ENCODE measurements around the gene SLIT3.

Gene SLIT3

GRCh38 chr5:169299191-169299662 lies 1.7 kb downstream of the SLIT3 start:
- no peak for DNase-seq (ENCODE audit: low spot score)

- DNase-seq (ENCODE audit: low spot score) = no peak
Observed at GRCh38 chr5:169298193-169298592, 2.7 kb downstream of the SLIT3 start.

- no peak for DNase-seq (ENCODE audit: low spot score)
Observed at GRCh38 chr5:169296419-169297143, 4.4 kb downstream of the SLIT3 start.

GRCh38 chr5:169295306-169295705 lies 5.6 kb downstream of the SLIT3 start:
- no peak for DNase-seq (ENCODE audit: low spot score)

GRCh38 chr5:169294621-169295020 lies 6.3 kb downstream of the SLIT3 start:
- no peak for DNase-seq (ENCODE audit: low spot score)

GRCh38 chr5:169291877-169292276 lies 9.1 kb downstream of the SLIT3 start:
- no peak for DNase-seq (ENCODE audit: low spot score)

DNA sequence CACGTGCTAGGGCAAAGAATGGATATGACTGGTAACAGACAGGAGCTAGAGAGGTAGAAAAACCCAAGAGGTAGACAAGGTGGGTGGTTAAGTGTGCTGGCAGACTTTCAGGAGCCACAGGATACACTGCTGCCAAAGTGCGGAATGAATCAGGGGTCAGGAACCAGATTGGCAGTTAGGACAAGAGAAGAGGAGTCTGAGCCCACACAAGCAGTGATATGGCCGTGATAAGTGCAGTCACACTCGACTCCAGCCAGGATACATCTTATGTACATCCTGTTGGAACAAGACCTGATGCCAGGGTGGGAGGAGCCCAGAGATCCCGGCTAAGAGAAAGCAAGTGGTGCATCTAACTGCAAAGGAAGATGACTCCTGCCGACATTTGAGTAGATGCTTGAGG lies 10.0 kb downstream of the SLIT3 start:
- no peak for DNase-seq (ENCODE audit: low spot score)

DNA sequence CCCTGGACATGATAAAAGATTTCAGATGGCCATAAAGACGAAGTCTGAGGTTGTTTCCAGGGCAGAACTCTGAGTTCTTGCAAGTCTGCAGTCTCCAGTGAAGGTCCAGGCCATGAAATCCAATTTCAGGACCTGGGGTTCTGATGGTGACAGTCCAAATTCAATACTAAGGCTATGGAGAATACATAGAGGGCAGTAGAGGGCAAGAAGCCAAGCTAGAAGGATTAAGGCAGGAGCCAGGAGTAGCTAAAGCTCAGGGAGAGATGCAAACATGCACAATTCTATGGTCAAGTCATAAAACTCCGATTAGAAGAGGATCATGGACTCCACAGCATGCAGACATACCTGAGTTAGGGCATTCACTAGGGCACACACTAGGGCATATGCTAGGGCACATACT lies 11.4 kb downstream of the SLIT3 start:
- DNase-seq (ENCODE audit: low spot score) = no peak

GRCh38 chr5:169288066-169288930 lies 12.6 kb downstream of the SLIT3 start:
- DNase-seq (ENCODE audit: low spot score) = no peak

DNA sequence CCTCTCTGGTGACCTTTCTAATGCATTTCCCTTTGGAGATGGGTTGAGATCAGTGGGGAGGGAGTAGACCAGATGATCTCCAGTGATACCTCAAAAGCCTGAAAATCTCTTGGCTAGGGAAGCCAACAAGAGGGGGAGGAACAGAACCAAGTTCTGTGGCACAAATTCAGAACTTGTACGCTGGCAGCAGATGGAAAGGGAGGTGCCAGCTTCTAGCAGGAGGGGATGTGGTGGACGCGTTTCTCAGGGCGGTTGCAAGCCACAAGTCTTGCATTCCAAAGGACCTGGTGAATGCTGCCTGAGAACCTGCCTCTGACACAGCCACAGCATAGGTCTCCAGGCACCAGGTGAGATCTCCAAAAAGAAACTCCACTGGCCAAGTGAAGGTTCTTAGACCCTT lies 13.4 kb downstream of the SLIT3 start:
- DNase-seq (ENCODE audit: low spot score) = no peak

DNA sequence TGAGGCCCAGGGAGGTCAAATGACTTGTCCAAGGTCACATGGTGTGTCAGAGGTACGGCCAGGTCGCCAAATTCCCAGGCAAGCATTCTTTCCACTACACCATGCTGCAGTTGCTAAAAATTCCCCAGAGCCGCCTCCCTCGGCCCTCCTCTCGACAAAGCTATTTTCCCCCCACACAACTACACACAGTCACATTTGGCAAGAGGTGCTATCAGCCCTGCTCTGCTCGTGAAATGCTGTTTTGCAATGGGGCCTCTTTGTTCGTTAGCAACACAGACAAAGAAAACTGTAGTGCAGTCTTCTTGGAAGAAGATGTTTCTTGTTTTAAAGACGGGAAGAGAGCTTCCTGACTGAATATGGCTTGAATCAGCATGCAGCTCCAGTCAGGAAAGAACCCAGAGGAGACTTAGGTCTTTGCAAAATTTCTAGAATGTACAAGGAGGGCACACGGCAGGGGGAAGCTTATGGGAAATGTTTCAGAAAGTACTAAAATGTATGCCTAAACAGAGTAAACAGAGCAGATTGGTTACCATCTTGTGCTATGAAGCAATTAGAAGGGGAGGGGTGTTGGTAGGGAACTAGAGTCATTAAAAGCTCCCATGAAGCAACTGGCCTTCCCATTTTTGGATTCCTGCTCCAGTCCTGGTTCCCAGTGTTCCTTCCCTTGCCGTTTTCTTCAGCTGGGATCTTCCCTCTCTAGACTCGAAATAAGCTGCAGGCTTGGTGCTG lies 14.2 kb downstream of the SLIT3 start:
- DNase-seq (ENCODE audit: low spot score) = no peak

DNA sequence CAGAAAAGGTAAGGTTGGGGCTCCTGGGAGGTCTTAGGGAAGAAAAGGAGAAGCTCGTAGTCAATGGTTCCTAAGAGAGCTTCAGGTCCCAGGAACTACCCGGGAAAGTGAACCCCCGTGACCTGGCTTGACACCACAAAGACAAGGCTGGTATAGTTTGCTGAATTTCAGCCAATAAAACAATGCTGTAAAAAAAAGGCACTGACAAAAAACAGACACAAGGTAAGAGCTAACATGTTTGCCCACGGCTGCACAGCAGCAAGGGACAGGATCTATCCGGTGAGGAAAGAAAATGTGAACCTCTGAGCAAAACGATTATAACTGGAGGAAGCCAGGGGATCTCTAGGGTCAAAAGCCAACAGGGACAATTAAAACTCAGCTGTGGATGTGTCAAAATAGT lies 17.1 kb downstream of the SLIT3 start:
- no peak for DNase-seq (ENCODE audit: low spot score)

DNA sequence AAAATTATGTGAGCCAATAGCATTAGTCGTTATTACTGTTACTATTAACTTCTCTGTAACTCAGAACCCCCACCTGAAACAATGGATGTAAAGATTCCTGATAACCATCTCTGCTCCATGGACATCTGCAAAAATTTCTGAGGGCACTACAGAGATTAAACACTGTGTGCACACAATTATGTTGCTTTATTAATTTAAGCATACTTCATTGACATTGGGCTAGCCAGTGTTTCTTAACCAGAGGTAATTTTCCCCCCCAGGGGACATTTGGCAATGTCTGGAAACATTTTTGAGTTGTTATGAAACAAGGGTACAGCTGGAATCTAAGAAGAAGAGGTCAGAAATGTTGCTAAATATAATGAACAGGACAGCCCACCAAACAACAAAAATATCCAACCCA lies 19.3 kb downstream of the SLIT3 start:
- DNase-seq (ENCODE audit: low spot score) = no peak

DNA sequence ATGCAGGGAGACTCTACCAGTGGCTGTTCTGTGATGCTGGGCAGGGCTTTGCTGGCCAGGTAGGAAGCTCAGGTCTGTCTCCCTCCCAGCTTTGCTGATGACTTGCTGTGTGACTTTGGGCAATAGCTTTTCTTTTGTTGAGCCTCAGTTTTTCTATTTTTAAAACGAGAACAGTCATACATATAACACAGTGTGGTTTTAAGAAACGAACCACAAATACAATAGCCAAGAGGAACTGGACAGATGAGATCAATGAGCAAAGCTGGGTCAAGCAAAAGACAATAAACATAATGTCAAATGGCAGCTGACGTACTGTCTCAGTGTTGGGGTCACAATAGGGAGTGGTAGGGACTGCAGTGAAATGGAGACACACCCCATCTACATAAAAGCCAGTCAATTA lies 20.2 kb downstream of the SLIT3 start:
- no peak for DNase-seq (ENCODE audit: low spot score)

- no peak for DNase-seq (ENCODE audit: low spot score)
Observed at GRCh38 chr5:169280286-169280685, 20.7 kb downstream of the SLIT3 start.

- DNase-seq (ENCODE audit: low spot score) = no peak
Observed at GRCh38 chr5:169279125-169279524, 21.8 kb downstream of the SLIT3 start.

- no peak for DNase-seq (ENCODE audit: low spot score)
Observed at GRCh38 chr5:169273881-169274280, 27.1 kb downstream of the SLIT3 start.

DNA sequence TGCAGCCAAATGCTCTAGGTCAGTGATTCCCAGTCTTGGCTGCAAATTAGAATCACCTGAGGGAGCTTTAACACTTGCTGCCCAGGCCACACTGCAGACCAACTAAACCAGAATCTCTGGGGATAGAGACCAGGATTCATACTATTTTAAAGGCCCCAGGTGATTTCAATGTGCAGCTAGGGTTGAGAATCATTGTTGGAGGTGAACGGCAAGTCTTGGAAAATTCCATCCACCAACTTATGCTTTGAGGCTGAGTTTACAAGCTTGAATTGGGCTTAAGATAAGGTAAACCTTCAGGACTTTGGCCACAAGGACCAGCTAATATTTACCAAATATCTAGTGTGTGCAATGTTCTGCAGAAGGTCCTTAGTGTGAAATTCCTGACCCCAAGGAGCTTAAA lies 27.5 kb downstream of the SLIT3 start:
- DNase-seq (ENCODE audit: low spot score) = no peak

GRCh38 chr5:169272731-169273427 lies 28.1 kb downstream of the SLIT3 start:
- no peak for DNase-seq (ENCODE audit: low spot score)

DNA sequence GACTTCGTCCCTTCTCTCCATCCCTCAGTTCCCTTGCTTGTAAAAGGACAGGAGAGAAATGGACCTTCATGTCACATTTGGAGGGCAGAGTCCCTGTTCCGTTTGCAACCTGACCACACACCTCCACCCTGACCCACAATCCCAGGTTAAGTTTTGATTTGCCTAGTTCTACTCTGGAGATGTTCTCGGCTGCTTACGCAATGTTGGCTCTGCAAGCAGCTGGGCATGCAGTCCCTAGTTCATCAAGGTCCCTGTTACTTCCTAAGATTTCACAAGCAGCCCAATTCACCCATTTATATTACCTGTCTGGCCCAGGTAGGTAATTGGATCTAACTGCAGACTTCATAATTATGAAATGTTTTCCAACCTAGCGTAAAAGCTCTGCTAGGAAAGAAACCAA lies 28.8 kb downstream of the SLIT3 start:
- DNase-seq (ENCODE audit: low spot score) = no peak

GRCh38 chr5:169270827-169271226 lies 30.1 kb downstream of the SLIT3 start:
- no peak for DNase-seq (ENCODE audit: low spot score)

GRCh38 chr5:169268019-169268418 lies 32.9 kb downstream of the SLIT3 start:
- DNase-seq (ENCODE audit: low spot score) = no peak

All from D341Med (cell line).